Breast epithelium (tissue), 3 donors: ENCODE measurements around the gene CFAP90.

Experiments used
- POLR2A ChIP-seq: fragments of 450-650 bp; IDR thresholded peaks from one replicate; pipeline ENCODE4 v1.6.1; 2016; ENCODE audit warnings: antibody characterized with exemption, mild to moderate bottlenecking, moderate library complexity
- TF ChIP-seq, protein P1 (sequence below), 3 donors: fragments of 450-650 bp; IDR thresholded peaks; one replicate each; pipeline ENCODE4 v1.5.1; 2016 to 2017; ENCODE audit warnings: antibody characterized with exemption in 3 of 3, mild to moderate bottlenecking in 3 of 3, moderate library complexity in 3 of 3

- no peak for TF ChIP-seq POLR2A
- TF ChIP-seq, protein P1, sequence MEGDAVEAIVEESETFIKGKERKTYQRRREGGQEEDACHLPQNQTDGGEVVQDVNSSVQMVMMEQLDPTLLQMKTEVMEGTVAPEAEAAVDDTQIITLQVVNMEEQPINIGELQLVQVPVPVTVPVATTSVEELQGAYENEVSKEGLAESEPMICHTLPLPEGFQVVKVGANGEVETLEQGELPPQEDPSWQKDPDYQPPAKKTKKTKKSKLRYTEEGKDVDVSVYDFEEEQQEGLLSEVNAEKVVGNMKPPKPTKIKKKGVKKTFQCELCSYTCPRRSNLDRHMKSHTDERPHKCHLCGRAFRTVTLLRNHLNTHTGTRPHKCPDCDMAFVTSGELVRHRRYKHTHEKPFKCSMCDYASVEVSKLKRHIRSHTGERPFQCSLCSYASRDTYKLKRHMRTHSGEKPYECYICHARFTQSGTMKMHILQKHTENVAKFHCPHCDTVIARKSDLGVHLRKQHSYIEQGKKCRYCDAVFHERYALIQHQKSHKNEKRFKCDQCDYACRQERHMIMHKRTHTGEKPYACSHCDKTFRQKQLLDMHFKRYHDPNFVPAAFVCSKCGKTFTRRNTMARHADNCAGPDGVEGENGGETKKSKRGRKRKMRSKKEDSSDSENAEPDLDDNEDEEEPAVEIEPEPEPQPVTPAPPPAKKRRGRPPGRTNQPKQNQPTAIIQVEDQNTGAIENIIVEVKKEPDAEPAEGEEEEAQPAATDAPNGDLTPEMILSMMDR (IDR thresholded peaks at IDR 0.05) = no peak
Observed at GRCh38 chr5:7828269-7828668, 22.7 kb downstream of the CFAP90 start.
